ENCODE results near the gene ANKHD1. TPM values are rescaled to one million over a fixed set of nuclear protein-coding genes. Genes with fewer than 3 reads are reported as not detected.
A peak's percentile ranks its signal among the peaks of the same experiment; 100 is the strongest.

ANKHD1 gene
- total RNA-seq, 4 donors from 2014 or later = 51.3 to 93.6 (median 72.7) TPM

- peak overlapping the region; percentile 92 to 100 (median 100) for H3K27ac ChIP-seq
- peaks cover 0 to 46% of the 10 kb centered on the region in 2 donors for H3K36me3 ChIP-seq
- H3K4me3 ChIP-seq = peak overlapping the region; percentile 16 to 79 (median 78)
- DNase-seq = no peak
- intact Hi-C loops (cut with DNase I; ENCODE audit: low total_unique reads) = loop anchor here (2.0 to 5.0 kb wide), 3 partner anchors 92 to 155 kb away; partner anchors contain the start of genes ANKHD1, TMCO6 and ZMAT2
- peaks cover 46 to 52% of the 10 kb centered on the region in 2 donors for H3K4me1 ChIP-seq
- H3K9me3 ChIP-seq = no peaks in the 10 kb centered on the region
- H3K27me3 ChIP-seq = no peaks in the 10 kb centered on the region
- peak in 1 of 2 donors; percentile 5 for ATAC-seq
- TF ChIP-seq POLR2A (IDR thresholded peaks at IDR 0.05) = no peak
- TF ChIP-seq CTCF (IDR thresholded peaks at IDR 0.05 in 4 of 5, conservative IDR thresholded peaks at IDR 0.05 in 1 of 5) = no peak
- in situ Hi-C loops (cut with MboI; ENCODE audit: low sequenced_read_pairs in 4 of 4) = loop anchor here in 2 of 4 donors (10.0 kb wide), 1 partner anchor 98 kb away; the partner anchor contains the start of genes IK (in 2 of the 2) and NDUFA2 (in 2 of the 2)
Observed at GRCh38 chr5:140546851-140547507, 145.3 kb downstream of the ANKHD1 start.

- peak; percentile 64 to 95 (median 80) for TF ChIP-seq CTCF (IDR thresholded peaks at IDR 0.05 in 4 of 5, conservative IDR thresholded peaks at IDR 0.05 in 1 of 5)
- TF ChIP-seq POLR2A (IDR thresholded peaks at IDR 0.05) = peak; percentile 92 to 98
- in situ Hi-C loops (cut with MboI; ENCODE audit: low sequenced_read_pairs in 4 of 4) (loop anchor here in 2 of 4 donors (10.0 kb wide), 1 partner anchor 97 kb away; the partner anchor contains the start of genes IK (in 2 of the 2) and NDUFA2 (in 2 of the 2)), intact Hi-C loops (cut with DNase I; ENCODE audit: low total_unique reads) (loop anchor here (1.0 to 5.0 kb wide), 4 partner anchors 17 to 155 kb away; partner anchors contain the start of genes ANKHD1, APBB3, SLC35A4 and TMCO6)
- no peaks in the 10 kb centered on the region for H3K27me3 ChIP-seq
- peak within 1 kb of the TSS; percentile 54 to 79 (median 78) for H3K4me3 ChIP-seq
- H3K4me1 ChIP-seq = peaks cover 46 to 52% of the 10 kb centered on the region in 2 donors
- no peaks in the 10 kb centered on the region for H3K9me3 ChIP-seq
- peak within 1 kb of the TSS; percentile 92 to 100 (median 100) for H3K27ac ChIP-seq
- ATAC-seq (peak; percentile 71 to 75), DNase-seq (peak; percentile 96 to 98)
- H3K36me3 ChIP-seq = peaks cover 0 to 44% of the 10 kb centered on the region in 2 donors
Observed at GRCh38 chr5:140547508-140548299, 146.1 kb downstream of the ANKHD1 start, which contains the start of gene EIF4EBP3. Gene EIF4EBP3, plus strand, starts transcription at chr5:140547662. Its CDS starts 76 bp downstream, at chr5:140547738.

GRCh38 chr5:140548300-140548688 lies 146.7 kb downstream of the ANKHD1 start:
- in situ Hi-C loops (cut with MboI; ENCODE audit: low sequenced_read_pairs in 4 of 4) (loop anchor here in 2 of 4 donors (10.0 kb wide), 1 partner anchor 97 kb away; the partner anchor contains the start of genes IK (in 2 of the 2) and NDUFA2 (in 2 of the 2)), intact Hi-C loops (cut with DNase I; ENCODE audit: low total_unique reads) (loop anchor here (1.0 to 5.0 kb wide), 2 partner anchors 16 to 154 kb away; partner anchors contain the start of genes APBB3, SLC35A4 and ZMAT2)
- ATAC-seq (peak; percentile 60 to 65), DNase-seq (peak; percentile 85 to 93)
- Histone ChIP-seq H3K4me1 (peaks cover 46 to 52% of the 10 kb centered on the region in 2 donors), H3K27ac (peak overlapping the region; percentile 92 to 100 (median 100)), H3K36me3 (peaks cover 0 to 42% of the 10 kb centered on the region in 2 donors), H3K27me3 (no peaks in the 10 kb centered on the region), H3K4me3 (peak overlapping the region; percentile 54 to 79 (median 78)), H3K9me3 (no peaks in the 10 kb centered on the region)
- TF ChIP-seq CTCF (IDR thresholded peaks at IDR 0.05 in 4 of 5, conservative IDR thresholded peaks at IDR 0.05 in 1 of 5) (no peak), POLR2A (IDR thresholded peaks at IDR 0.05) (peak in 1 of 2 donors; percentile 48)

- peak overlapping the region; percentile 54 to 79 (median 78) for H3K4me3 ChIP-seq
- ATAC-seq (no peak), DNase-seq (no peak)
- H3K36me3 ChIP-seq = peaks cover 0 to 37% of the 10 kb centered on the region in 2 donors
- H3K4me1 ChIP-seq = peaks cover 46 to 52% of the 10 kb centered on the region in 2 donors
- no peaks in the 10 kb centered on the region for H3K27me3 ChIP-seq
- H3K9me3 ChIP-seq = no peaks in the 10 kb centered on the region
- TF ChIP-seq CTCF (IDR thresholded peaks at IDR 0.05 in 4 of 5, conservative IDR thresholded peaks at IDR 0.05 in 1 of 5) (no peak), POLR2A (IDR thresholded peaks at IDR 0.05) (no peak)
- peak overlapping the region; percentile 92 to 100 (median 100) for H3K27ac ChIP-seq
- intact Hi-C loops (cut with DNase I; ENCODE audit: low total_unique reads) = loop anchor here (1.0 to 5.0 kb wide), 2 partner anchors 16 to 154 kb away; partner anchors contain the start of genes APBB3, SLC35A4 and ZMAT2
- in situ Hi-C loops (cut with MboI; ENCODE audit: low sequenced_read_pairs in 4 of 4) = loop anchor here in 2 of 4 donors (10.0 kb wide), 1 partner anchor 96 kb away; the partner anchor contains the start of genes IK (in 2 of the 2) and NDUFA2 (in 2 of the 2)
Observed at GRCh38 chr5:140548791-140549190, 147.2 kb downstream of the ANKHD1 start.

Measured in gastrocnemius medialis (tissue), 4 donors.